Measurements from ENCODE around the gene PPIB.

Gene PPIB

DNA sequence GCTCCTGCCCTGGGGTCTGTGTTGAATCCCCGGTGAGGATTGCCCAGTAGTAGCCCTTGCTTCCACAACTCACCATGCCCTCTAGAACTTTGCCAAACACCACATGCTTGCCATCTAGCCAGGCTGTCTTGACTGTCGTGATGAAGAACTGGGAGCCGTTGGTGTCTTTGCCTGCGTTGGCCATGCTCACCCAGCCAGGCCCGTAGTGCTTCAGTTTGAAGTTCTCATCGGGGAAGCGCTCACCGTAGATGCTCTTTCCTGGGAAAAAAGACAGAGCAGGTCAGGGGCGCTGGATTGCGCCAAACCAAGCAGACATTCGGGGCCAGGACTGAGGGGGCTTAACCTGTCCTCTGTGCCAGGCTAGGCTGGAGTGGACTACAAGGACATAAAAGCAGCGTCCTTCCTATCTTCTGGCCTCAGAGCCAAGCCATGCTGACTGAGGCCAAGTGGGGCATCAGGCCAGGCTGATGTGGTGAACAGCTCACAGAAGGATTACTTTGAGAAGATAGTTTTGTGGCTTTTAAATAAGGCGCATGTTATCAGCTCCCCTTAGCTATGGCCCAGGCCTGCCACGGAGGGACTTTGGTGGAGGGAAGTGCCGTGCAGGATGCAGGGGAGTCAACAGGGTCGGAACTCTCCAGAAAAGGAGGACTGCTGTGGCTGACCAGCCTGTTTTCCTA, 6.0 kb downstream of the PPIB start:
- H3K9me3 ChIP-seq (ENCODE audit: control insufficient read depth, insufficient read depth, low read depth, low read length), result no peaks in the 10 kb centered on the region
- TF ChIP-seq KLF10 (tag by site-specific recombination; IDR thresholded peaks at IDR 0.05) (no peak), ZNF629 (tag by site-specific recombination; IDR thresholded peaks at IDR 0.05) (no peak), ZNF175 (tag by site-specific recombination; IDR thresholded peaks at IDR 0.05) (no peak), KLF9 (tag by site-specific recombination; IDR thresholded peaks at IDR 0.05; ENCODE audit: low read depth) (no peak), ZNF404 (tag by site-specific recombination; IDR thresholded peaks at IDR 0.05) (no peak), ZNF302 (tag by site-specific recombination; IDR thresholded peaks at IDR 0.05; ENCODE audit: low read depth) (no peak), PBX3 (CRISPR knock-in tag; IDR thresholded peaks at IDR 0.05) (no peak), ZNF311 (tag by site-specific recombination; IDR thresholded peaks at IDR 0.05; ENCODE audit: borderline replicate concordance) (no peak), ZNF248 (tag by site-specific recombination; IDR thresholded peaks at IDR 0.05) (no peak), ZNF221 (tag by site-specific recombination; IDR thresholded peaks at IDR 0.05; ENCODE audit: borderline replicate concordance) (no peak), ZNF16 (tag by site-specific recombination; IDR thresholded peaks at IDR 0.05; ENCODE audit: low read depth) (no peak), ZNF146 (tag by site-specific recombination; IDR thresholded peaks at IDR 0.05) (no peak), ZNF623 (tag by site-specific recombination; IDR thresholded peaks at IDR 0.05) (no peak)
- peaks cover 2% of the 10 kb centered on the region; the same call in 1 of the 2 replicates for H3K4me1 ChIP-seq (ENCODE audit: control insufficient read depth, insufficient read depth, low read length)
- peaks cover 12 to 70% of the 10 kb centered on the region in 2 experiments; a peak in 2 of 3 replicates for H3K36me3 ChIP-seq (ENCODE audit: control insufficient read depth in 2 of 2, insufficient read depth in 1 of 2, low read length in 2 of 2)
- no peak overlapping the region for H3K27ac ChIP-seq (ENCODE audit: extremely low read depth, low read depth, low read length)
- ChIA-PET CTCF (no interaction called here), POLR2A (no interaction called here)
- no peak overlapping the region for H3K4me3 ChIP-seq (ENCODE audit: low read depth, low read length)

- H3K27ac ChIP-seq (ENCODE audit: extremely low read depth, low read depth, low read length), result no peak overlapping the region
- no peak overlapping the region for H3K4me3 ChIP-seq (ENCODE audit: low read depth, low read length)
- peaks cover 7 to 66% of the 10 kb centered on the region in 2 experiments; a peak in 2 of 3 replicates for H3K36me3 ChIP-seq (ENCODE audit: control insufficient read depth in 2 of 2, insufficient read depth in 1 of 2, low read length in 2 of 2)
- no peaks in the 10 kb centered on the region for H3K9me3 ChIP-seq (ENCODE audit: control insufficient read depth, insufficient read depth, low read depth, low read length)
- ChIA-PET POLR2A (interaction anchor here (0.7 kb wide), 3 partner anchors 8 to 415 kb away, joined by 3 to 6 read pairs (median 5); no protein-coding TSS in a partner anchor), CTCF (no interaction called here)
- peaks cover 2% of the 10 kb centered on the region; the same call in 1 of the 2 replicates for H3K4me1 ChIP-seq (ENCODE audit: control insufficient read depth, insufficient read depth, low read length)
- TF ChIP-seq ZBTB44 (tag by site-specific recombination; IDR thresholded peaks at IDR 0.05) (no peak), ZNF610 (tag by site-specific recombination; IDR thresholded peaks at IDR 0.05; ENCODE audit: borderline replicate concordance) (no peak), ZNF350 (tag by site-specific recombination; IDR thresholded peaks at IDR 0.05) (no peak), ZNF548 (tag by site-specific recombination; IDR thresholded peaks at IDR 0.05) (no peak), ZNF777 (tag by site-specific recombination; IDR thresholded peaks at IDR 0.05; ENCODE audit: borderline replicate concordance) (no peak), ZSCAN30 (tag by site-specific recombination; IDR thresholded peaks at IDR 0.05) (no peak), ZNF658 (tag by site-specific recombination; IDR thresholded peaks at IDR 0.05) (no peak), ZBTB1 (tag by site-specific recombination; IDR thresholded peaks at IDR 0.05) (no peak), ZNF280D (tag by site-specific recombination; IDR thresholded peaks at IDR 0.05) (no peak), ZNF623 (tag by site-specific recombination; IDR thresholded peaks at IDR 0.05) (no peak), AEBP2 (tag by site-specific recombination; IDR thresholded peaks at IDR 0.05; ENCODE audit: borderline replicate concordance) (no peak), ZNF426 (tag by site-specific recombination; IDR thresholded peaks at IDR 0.05) (no peak), GLI4 (tag by site-specific recombination; IDR thresholded peaks at IDR 0.05) (no peak), ZNF629 (tag by site-specific recombination; IDR thresholded peaks at IDR 0.05) (no peak), ZNF324 (tag by site-specific recombination; IDR thresholded peaks at IDR 0.05) (no peak), TRIM28 (IDR thresholded peaks at IDR 0.05; ENCODE audit: borderline replicate concordance, low read length) (no peak)
Measured at GRCh38 chr15:64155802-64156651, 6.8 kb downstream of the PPIB start.
